GM18909 (cell line): Measurements from ENCODE around the gene MICA.
"Not testable (repeated sequence)": the region's sequence is repeated elsewhere in the genome, so short reads cannot be mapped to it uniquely, and the experiment has no call there.

Source experiments
- ATAC-seq: cut with Tn5 transposase; IDR thresholded peaks from one replicate; pipeline ENCODE4 v1.9.1; 2021; ENCODE audit warnings: mild to moderate bottlenecking; ENCODE audit not compliant: unreplicated experiment, poor library complexity

The MICA gene

DNA sequence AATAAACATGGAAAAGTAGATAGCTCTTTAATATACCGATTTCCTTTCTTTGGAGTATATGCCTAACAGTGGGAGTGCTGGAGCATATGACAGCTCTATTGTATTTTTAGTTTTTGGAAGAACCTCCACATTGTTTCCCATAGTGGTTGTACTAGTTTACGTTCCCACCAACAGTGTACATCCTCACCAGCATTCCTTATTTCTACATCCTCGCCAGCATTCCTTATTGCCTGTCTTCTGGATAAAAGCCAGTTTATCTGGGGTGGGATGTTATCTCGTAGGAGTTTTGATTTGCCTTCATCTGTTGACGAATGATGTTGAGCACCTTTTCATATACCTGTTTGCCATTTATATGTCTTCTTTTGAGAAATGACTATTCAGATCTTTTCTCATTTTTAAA lies 2.6 kb downstream of the MICA start:
- no peak for ATAC-seq

DNA sequence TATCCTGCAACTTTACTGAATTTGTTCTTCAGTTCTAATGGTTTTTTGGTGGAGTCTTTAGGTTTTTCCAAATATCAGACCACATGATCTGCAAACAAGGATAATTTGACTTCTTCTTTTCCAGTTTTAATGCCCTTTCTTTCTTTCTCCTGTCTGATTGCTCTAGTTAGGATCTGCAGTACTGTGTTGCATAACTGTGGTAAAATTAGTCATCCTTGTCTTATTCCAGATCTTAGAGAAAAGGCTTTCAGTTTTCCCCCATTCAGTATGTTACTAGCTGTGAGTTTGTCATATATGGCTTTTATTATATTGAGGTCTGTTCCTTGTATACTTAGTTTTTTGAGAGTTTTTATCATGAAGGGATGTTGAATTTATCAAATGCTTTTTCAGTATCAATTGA lies 4.3 kb downstream of the MICA start:
- no peak for ATAC-seq

DNA sequence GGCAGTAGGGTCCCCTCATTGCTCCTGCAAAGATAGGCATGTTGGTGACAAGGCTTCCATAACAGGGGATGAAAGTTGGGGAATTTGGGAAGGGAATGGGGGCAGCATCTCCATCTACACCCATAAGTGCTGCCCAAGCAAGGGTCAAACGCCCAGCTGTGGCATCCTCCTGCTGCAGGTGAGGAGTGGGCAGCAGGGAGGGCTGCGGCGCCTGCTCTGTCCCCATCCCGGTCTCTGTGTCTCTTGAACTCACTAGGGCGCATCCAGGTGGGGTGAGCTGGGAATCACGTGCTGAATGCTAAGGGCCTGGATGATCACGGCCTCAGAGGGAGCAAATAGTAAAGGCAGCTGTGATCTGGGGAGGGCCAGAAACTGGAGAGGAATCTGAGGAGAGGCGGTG lies 9.1 kb downstream of the MICA start:
- ATAC-seq = no peak

DNA sequence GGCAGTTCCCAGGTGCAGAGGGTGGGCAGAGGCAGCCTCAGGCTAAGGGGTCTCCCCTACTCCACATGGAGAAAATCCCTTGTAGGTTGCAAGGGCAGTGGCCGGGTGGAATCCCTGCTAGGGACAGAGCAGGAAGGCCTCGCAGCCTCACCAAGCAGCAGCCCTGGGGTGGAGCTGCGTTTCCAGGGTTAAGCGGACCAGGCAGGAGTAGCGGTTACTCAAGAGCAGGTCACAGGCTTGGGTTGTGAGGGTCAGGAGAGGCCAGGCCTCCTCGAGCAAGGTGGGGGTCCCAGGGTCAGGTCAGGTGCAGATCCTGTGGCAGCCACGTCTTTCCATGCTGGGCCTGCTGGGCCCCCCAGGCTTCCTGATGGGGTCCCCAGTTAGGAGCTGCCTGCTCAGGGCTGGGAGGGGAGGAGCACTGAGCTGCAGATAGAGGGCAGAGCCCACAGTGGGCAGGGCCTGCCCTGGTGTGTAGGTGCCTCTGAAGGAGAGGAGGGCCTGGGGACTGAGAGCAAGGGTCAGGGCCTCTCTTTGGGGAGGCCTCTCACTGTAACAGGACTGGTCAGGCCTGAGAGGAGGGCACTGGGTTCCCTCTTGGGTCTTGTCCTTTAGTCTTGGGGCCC lies 10.9 kb downstream of the MICA start:
- not testable (repeated sequence) for ATAC-seq

DNA sequence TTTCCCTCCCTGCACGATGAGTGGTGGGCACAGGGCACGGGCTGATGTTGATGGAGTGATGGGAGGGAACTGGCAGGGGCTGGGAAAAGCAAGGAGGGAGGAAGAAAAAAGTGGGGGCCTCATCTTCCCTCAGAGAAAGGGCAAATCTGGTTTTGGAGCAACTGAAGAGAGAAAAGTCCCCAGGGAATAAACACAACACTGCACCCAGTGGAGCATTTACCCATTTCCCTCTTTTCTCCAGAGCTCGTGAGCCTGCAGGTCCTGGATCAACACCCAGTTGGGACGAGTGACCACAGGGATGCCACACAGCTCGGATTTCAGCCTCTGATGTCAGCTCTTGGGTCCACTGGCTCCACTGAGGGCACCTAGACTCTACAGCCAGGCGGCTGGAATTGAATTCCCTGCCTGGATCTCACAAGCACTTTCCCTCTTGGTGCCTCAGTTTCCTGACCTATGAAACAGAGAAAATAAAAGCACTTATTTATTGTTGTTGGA lies 11.4 kb downstream of the MICA start:
- no peak for ATAC-seq

DNA sequence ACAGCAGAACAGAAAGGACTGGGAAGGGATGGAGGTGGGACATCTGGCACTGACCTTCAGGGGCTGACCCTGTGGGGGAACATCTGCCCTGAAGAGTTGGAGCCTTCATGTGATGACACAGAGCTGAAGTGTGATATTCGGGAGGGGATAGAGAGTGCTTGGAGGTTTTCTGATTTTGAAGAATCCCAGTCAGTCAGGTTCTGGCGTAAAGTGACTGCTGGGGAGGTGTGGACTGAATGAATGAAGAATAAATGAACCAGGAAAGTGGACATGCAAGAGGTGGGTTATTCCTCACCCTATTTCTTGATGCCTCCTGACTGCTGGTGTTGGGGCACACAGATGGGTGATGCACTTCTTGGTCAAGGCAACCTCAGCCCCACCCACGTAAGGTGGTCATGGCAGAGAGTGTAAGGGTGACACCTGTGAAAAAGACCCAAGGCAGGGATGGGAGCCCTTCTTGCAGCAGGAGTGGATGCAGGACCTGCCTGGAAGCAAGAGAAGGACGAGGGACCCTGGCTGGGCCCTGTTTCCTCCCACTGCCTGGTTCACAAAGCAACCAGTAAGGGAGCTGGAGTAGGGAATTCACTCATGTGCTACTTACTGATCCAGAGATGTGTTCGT lies 13.1 kb downstream of the MICA start:
- ATAC-seq = no peak

DNA sequence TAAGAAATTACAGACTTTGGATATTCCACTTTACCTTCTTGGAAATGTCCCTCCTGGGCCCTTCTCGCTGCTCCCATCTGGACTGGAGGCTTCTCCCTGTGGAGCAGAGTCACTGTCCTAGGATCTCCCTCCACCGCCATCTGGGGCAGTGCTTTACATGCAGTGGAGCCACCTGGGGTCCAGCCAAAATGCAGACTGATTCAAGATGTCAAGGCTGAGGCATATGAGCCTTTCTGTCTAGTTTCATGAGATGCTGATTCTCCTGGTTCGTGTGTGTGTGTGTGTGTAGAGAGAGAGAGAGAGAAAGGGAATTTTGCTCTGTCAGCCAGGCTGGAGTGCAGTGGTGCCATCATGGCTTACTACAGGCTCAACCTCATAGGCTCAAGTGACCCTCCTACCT lies 14.9 kb downstream of the MICA start:
- ATAC-seq = no peak

DNA sequence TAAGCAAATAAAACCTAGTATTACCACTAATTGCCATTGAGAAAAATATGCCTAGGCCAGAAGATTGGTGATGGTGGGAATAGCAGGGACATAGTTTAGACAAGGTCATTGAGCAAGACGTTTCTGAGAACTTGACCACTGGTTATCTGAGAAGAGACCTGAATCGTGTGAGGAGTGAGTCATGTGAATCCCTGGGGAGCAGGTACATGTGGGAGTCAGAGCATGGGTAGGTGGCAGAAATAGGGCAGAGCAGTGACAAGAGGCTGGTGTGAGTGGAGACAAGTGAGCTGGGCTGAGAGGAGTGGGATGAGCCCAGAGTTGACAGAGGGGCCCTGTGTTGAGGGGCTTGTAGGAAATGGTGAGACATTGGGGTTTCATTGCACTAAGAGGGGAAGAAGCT lies 16.4 kb downstream of the MICA start:
- ATAC-seq = no peak

DNA sequence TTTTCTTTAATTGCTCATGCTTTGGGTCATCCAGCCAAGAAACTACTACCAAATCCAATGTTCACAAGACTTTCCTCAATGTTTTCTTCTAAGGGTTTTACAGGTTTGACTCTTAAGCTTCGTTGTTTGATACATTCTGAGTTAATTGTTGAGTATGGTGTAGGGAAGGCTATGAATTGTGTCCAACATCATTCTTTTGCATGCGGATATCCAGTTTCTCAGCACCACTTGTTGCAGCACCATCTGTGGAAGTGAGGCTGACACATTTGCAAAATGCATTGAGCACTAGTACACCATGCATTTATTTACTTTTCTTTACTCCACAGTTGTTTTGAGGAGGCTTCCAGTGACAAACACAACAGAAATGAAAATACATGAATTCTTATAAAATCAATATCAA lies 17.2 kb downstream of the MICA start:
- ATAC-seq = no peak

DNA sequence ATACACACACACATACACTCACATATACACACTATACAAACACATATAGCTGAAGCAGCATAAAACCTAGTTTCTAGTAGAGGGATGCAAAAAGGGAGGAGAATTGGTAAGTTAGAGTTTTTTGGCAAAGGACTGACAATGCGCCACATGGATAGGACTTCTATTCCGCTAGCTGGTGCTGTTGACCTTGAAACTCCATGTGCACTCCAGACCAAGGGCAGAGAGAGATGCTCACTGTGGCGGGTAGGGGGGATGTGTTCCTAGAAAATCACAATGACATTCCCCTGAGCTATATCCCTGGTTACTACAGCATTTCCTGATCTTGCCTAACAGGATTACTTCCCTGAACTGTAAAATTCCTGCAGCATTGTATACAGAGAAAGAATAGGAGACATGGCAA lies 19.2 kb downstream of the MICA start:
- no peak for ATAC-seq

DNA sequence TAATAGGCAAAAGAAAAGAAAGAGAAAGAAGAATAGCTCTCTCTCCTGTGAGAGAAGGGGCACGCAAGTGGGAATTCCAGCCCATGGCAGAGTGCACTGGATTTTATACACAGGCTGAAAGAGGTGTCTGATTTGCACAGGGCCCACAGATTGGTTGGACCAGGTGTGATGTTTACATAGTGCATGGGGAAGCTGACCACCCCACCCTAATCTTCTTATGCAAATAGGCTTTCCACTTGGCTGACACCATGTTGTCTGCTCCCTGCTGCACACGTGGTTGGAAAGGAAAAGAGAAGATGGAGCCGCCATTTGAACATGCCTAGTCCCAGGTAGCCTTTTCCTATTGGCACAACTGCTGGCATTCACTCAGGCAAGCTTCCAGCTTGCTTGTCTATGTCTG lies 20.2 kb downstream of the MICA start:
- ATAC-seq = no peak

DNA sequence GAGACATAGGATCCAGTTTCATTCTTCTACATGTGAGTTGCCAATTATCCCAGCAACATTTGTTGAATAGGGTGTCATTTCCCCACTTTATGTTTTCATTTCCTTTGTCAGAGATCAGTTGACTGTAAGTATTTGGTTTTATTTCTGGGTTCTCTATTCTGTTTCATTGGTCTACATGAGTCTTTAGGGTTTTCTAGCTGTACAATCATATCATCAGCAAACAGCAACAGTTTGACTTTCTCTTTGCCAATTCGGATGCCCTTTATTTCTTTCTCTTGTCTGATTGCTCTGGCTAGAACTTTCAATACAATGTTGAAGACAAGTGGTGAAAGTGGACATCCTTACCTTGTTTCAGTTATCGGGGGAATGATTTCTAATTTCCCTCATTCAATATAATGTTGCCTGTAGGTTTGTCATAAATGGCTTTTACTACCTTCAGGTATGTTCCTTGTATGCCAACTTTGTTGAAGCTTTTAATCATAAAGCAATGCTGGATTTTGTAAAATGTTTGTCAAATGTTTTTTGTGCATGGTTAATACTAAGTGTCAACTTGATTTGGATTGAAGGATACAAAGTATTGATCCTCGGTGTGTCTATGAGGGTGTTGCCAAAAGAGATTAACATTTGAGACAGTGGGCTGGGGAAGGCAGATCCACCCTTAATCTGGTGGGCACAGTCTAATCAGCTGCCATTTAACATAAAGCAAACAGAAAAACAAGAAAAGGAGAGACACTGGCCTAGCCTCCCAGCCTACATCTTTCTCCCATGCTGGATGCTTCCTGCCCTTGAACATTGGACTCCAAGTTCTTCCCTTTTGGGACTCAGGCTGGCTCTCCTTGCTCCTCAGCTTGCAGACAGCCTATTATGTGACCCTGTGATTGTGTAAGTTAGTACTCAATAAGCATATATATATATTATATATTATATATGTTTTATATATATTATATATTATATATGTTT lies 23.3 kb downstream of the MICA start:
- ATAC-seq = no peak

DNA sequence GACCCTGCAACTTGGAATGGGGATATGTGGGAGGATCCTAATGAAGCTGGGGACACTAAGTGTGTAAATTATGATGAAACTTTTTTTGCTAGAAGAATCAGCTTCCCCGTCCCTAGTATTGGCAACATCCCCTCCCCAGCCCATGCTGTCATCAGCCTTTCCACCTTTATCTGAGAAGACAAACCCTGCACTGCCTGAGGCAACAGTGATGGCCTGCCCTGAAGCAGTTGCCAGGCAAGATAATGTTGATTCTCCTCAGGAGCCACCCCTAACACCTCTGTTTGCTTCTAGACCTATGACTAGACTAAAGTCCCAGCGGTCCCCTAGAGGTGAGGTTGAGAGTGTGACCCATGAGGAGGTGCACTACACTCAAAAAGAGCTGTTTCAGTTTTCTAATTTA lies 27.1 kb downstream of the MICA start:
- no peak for ATAC-seq

DNA sequence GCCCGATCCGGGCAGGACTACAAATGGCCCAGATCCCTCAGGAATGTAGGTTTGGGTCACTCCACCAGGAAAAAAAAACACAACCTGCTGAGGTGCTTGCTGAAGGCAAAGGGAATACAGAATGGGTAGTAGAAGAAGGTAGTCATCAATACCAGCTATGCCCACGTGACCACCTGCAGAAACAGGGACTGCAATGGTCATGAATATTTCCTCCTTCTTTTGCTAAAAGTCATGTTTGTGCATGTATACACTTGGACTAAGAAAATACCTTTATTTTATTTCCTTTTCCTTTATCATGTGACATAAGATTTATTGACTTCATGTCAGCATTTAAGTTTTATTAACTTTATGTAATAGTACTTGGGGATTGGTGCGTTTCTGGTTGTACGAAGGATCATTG lies 31.7 kb downstream of the MICA start:
- not testable (repeated sequence) for ATAC-seq

DNA sequence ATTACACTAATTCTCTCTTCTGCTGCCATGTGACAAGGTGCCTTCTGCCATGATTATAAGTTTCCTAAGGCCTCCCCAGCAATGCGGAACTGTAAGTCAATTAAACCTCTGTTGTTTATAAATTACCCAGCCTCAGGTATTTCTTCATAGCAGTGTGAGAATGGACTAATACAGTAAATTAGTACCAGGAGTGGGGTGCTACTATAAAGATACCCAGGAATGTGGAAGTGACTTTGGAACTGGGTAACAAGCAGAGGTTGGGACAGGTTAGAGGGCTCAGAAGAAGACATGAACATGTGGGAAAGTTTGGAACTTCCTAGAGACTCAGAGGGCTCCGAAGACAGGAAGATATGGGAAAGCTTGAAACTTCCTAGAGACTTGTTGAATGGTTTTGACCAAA lies 34.8 kb downstream of the MICA start:
- no peak for ATAC-seq

DNA sequence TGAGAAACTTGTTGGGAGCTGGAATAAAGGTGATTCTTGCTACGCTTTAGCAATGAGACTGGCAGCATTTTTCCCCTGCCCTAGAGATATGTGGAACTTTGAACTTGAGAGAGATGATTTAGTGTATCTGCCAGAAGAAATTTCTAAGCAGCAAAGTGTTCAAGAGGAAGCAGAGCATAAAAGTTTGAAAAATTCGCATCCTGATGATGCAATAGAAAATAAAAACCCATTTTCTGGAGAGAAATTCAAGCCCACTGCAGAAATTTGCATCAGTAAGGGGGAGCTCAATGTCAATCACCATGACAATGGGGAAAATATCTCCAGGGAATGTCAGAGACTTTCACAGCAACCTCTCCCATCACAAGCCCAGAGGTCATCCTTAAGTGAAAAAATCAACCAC lies 35.3 kb downstream of the MICA start:
- ATAC-seq = no peak

DNA sequence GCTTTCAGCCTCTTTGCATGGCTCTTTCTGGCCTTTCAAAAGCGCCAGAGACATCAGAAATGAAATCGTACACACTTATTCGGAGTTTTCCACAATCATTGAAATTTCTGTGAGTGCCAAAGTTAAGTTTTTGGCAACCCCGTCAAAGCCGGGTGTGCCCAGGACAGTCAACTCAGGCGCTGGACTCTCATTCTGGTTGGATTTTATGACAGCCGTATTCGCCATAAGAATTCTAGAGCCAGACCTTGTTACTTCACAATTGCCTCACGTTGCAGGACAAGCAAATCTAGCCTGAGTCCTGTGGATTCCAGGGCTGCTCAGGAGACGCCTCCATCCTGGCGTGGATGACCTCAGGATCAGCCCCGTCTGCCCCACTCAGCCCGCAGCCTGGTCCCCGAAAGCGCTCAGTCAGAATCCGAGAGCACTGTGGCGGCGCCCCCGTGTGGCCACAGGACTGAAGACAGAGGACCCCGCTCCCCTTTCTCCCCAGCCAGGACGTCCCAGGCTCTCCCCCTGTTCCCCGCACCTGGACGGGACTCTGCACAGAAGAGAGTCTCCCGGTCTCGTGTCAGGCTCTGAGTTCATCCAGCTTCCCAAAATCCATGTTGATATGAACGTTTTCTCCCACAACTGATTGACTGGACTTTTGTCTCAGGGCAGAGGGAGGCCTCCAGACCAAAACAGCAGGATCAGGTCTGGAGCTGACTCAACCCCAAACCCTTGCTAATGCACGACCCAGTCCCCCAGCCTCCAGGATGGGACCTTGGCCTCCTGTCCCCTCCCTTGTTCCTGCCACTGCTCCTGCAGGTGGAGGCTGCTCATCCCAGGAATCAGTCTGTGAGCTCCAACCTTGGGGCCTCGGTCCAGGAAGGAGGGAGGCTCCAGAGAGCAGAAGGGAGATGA lies 38.2 kb downstream of the MICA start:
- no peak for ATAC-seq

DNA sequence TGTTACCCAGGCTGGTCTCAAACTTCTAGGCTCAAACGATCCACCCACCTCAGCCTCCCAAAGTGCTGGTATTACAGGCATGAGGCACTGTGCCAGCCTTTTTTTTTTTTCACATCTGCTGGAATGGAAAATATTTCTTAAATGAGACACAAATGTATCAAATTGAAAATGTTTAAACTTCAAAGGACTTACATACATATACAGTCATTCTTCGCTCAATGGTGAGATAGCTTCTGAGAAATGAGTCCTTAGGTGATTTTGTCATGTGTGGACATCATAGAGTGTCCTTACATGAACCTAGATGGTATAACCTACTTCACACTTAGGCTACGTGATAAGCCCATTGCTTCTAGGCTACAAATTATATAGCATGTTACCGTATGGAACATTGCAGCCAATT lies 43.1 kb downstream of the MICA start:
- no peak for ATAC-seq

DNA sequence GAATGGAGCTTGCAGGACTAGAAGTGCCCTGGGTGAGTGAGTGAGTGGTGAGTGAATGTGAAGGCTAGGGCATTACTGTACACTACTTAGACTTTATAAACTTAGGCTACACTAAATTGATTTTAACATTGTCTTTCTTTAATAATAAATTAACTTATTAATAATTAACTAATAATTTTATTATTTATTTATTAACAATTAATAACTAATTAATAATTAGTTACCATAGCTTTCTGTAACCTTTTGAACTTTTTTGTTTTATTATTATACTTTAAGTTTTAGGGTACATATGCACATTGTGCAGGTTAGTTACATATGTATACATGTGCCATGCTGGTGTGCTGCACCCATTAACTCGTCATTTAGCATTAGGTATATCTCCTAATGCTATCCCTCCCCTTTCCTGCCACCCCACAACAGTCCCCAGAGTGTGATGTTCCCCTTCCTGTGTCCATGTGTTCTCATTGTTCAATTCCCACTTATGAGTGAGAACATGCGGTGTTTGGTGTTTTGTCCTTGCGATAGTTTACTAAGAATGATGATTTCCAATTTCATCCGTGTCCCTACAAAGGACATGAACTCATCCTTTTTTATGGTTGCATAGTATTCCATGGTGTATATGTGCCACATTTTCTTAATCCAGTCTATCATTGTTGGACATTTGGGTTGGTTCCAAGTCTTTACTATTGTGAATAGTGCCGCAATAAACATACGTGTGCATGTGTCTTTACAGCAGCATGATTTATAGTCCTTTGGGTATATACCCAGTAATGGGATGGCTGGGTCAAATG lies 43.8 kb downstream of the MICA start:
- not testable (repeated sequence) for ATAC-seq
